ENCODE results near the gene TECTB. TPM values are rescaled to one million over a fixed set of nuclear protein-coding genes. Genes with fewer than 3 reads are reported as not detected.

The TECTB gene
- total RNA-seq, 4 donors from 2014 or later, result not detected

DNA sequence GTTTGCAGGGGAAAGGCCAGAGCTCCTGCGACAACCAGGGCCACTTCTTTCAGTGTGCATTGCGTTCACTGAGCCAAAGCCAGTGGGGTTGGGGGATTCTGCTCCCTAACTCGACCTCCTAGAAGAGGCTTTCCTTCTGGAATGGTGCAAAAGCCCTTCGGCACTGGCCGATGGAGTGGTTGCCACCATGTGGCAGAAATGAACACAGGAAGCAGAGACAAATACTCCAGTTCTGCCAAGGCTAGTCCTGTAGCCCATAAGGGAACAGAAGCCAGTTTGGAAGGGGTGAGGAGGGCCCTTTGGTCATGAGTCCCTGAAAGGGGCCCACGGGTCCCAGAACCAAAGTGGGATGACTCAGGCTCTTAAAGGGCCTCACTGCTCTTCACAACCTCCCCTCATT, 61.1 kb downstream of the TECTB start:
- H3K4me3 ChIP-seq (ENCODE audit: low read depth, poor library complexity, severe bottlenecking), result no peak overlapping the region
- intact Hi-C loops (cut with DNase I; ENCODE audit: low total_unique reads), result no loop called here
- 77 to 78% methylated on average over 6 of the region's 6 CpGs for WGBS, 2 donors
- DNase-seq (ENCODE audit: low spot score in 2 of 2), result no peak
- TF ChIP-seq, protein P1, sequence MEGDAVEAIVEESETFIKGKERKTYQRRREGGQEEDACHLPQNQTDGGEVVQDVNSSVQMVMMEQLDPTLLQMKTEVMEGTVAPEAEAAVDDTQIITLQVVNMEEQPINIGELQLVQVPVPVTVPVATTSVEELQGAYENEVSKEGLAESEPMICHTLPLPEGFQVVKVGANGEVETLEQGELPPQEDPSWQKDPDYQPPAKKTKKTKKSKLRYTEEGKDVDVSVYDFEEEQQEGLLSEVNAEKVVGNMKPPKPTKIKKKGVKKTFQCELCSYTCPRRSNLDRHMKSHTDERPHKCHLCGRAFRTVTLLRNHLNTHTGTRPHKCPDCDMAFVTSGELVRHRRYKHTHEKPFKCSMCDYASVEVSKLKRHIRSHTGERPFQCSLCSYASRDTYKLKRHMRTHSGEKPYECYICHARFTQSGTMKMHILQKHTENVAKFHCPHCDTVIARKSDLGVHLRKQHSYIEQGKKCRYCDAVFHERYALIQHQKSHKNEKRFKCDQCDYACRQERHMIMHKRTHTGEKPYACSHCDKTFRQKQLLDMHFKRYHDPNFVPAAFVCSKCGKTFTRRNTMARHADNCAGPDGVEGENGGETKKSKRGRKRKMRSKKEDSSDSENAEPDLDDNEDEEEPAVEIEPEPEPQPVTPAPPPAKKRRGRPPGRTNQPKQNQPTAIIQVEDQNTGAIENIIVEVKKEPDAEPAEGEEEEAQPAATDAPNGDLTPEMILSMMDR (IDR thresholded peaks at IDR 0.05), result no peak
- no peak for TF ChIP-seq POLR2A (IDR thresholded peaks at IDR 0.05)

DNA sequence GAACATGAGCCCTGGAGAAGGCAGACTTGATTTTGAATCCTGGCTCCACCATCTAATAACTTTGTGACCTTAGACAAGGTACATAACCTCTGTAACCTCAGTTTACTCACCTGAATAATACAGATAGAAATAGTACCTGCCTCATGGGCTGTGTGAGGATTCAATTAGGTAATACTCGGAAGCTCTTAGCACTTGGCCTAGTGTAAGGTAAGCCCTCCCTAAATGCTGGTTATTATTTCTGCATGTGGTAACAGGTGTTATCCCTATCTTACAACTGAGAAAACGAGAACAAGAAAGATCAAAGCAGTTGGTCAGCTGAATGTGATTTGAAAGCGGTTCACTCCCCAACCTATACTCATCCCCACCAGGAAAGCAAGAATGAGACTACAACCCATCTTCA, 62.0 kb downstream of the TECTB start:
- DNase-seq (ENCODE audit: low spot score in 2 of 2), result no peak
- no peak for TF ChIP-seq POLR2A (IDR thresholded peaks at IDR 0.05)
- TF ChIP-seq, protein P1 (IDR thresholded peaks at IDR 0.05), result no peak
- 56 to 88% methylated on average over 3 of the region's 3 CpGs for WGBS, 2 donors
- no peak overlapping the region for H3K4me3 ChIP-seq (ENCODE audit: low read depth, poor library complexity, severe bottlenecking)
- intact Hi-C loops (cut with DNase I; ENCODE audit: low total_unique reads), result no loop called here

DNA sequence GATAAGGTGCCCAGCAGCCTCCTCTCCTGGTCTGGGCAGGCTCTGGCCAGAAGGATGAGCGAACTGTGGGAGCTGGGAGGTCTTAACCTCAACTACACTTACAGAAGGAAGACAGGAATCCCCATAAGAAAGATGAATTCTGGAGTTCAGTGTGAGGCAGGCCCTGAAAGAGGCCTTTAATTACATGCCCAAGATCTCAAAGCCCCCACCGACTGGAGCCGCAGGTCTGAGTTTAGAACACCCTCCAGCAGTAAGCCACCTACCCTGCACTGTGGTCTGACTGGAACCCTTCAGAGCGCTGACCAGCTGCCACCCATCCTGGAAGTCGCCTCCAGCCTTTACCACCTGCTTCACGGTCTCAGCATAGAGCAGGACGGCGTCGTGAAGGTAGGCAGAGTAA, 62.5 kb downstream of the TECTB start:
- no peak overlapping the region for H3K4me3 ChIP-seq (ENCODE audit: low read depth, poor library complexity, severe bottlenecking)
- intact Hi-C loops (cut with DNase I; ENCODE audit: low total_unique reads), result no loop called here
- DNase-seq (ENCODE audit: low spot score in 2 of 2), result peak in 1 of 2 donors; percentile 68
- WGBS, 2 donors, result 89 to 93% methylated on average over 9 of the region's 9 CpGs
- TF ChIP-seq, protein P1 (IDR thresholded peaks at IDR 0.05), result no peak
- no peak for TF ChIP-seq POLR2A (IDR thresholded peaks at IDR 0.05)

DNA sequence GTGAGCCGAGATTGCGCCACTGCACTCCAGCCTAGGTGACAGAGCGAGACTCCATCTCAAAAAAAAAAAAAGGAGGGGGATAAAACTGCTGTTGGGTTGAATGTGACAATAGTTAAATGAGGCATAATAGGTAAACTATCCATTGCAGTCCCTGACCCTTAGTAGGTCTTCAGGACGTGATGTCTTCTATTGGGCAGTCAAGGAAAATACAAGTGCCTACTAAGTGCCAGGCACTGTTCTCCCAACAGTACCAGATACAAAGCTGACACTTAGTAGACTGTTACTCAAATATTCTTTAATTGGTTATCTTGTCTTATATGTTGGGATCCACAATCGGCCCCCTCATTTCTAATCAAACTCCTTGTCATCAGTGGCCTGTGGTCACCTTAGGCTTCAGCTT, 63.6 kb downstream of the TECTB start:
- 87 to 91% methylated on average over 5 of the region's 5 CpGs for WGBS, 2 donors
- intact Hi-C loops (cut with DNase I; ENCODE audit: low total_unique reads), result no loop called here
- DNase-seq (ENCODE audit: low spot score in 2 of 2), result no peak
- H3K4me3 ChIP-seq (ENCODE audit: low read depth, poor library complexity, severe bottlenecking), result no peak overlapping the region
- TF ChIP-seq POLR2A (IDR thresholded peaks at IDR 0.05), result no peak
- TF ChIP-seq, protein P1 (IDR thresholded peaks at IDR 0.05), result no peak

DNA sequence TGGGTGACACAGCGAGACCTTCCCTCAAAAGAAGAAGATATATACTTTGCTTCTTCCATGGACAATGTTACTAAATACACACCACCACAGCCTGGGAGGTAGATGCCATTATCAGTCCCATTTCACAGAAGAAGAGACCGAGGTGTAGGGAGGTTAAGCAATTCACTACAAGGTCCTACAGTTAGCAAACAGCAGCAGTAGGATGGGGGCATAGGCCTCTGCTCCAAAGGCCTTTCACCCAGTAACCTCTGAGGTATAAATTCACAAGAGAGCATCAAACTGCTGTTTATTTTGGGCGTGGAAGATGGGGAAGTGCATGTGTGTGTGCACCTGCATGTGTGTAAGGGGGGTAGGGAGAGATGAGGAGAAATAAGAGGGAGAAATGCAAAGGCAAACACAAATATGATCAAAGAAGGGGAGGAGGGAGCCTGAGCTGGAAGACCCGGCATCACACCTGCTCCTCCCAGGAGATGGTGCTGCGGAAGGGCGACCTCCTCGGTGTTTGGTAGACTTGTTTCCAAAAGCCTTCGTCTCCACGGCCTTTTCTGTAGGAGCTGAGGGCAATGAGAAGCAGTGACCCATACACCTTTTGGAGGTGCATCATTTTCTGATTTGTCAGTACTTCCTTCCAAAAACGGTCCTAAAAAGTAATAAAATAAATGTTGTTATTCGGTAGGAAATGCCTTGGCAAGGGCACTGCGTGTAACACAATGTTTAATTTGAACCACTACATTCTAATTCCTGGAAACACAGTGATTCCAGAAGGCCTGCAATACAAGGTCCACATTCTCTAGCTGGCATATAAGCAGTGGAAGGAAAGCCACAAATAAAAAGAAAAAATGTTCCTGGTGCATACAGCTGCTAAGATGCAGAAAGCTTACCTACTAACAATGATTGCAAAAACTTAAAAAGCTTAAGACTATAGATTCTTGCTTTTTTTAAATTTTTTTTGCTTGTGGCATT, 64.8 kb downstream of the TECTB start:
- TF ChIP-seq, protein P1 (IDR thresholded peaks at IDR 0.05), result no peak
- no peak for TF ChIP-seq POLR2A (IDR thresholded peaks at IDR 0.05)
- no peak overlapping the region for H3K4me3 ChIP-seq (ENCODE audit: low read depth, poor library complexity, severe bottlenecking)
- intact Hi-C loops (cut with DNase I; ENCODE audit: low total_unique reads), result no loop called here
- peak in 1 of 2 donors; percentile 29 for DNase-seq (ENCODE audit: low spot score in 2 of 2)
- WGBS, 2 donors, result 76 to 78% methylated on average over 12 of the region's 12 CpGs
